IMR-90 (cell line): ENCODE data around the gene RERE. TPM values are rescaled to one million over a fixed set of nuclear protein-coding genes. Genes with fewer than 3 reads are reported as not detected.

Source experiments
- ATAC-seq: fragments of 200-7000 bp; cut with Tn5 transposase; 2 replicates; pipeline ENCODE4 v1.9.1; 2020; ENCODE audit warnings: low read depth, mild to moderate bottlenecking, moderate library complexity
- BruUV-seq: library from RNA; stranded (reverse); fragments of 400-500 nt; replicated peaks from 2 replicates; lab custom pipeline; 2021; lab: Mats Ljungman, UMichigan
- CTCF ChIA-PET: fragments of 300-600 bp; formaldehyde crosslinking; extraction: SDS; loops from one replicate; lab custom pipeline; 2021; ENCODE audit warnings: antibody characterized with exemption; lab: Yijun Ruan, JAX
- POLR2A ChIA-PET: fragments of 300-600 bp; sonication (Branson Sonifier 250); formaldehyde crosslinking; loops from one replicate; lab custom pipeline; 2022; ENCODE audit warnings: antibody characterized with exemption; ENCODE audit not compliant: unreplicated experiment; lab: Charles Lee
- DNase-seq: peaks from one replicate; pipeline ENCODE4 v3.0.0; 2013
- H2AFZ ChIP-seq: replicated peaks from 2 replicates; pipeline ENCODE3; 2013; ENCODE audit warnings: low read length, mild to moderate bottlenecking; ENCODE audit not compliant: poor library complexity
- H2AK5ac ChIP-seq: 2 replicates; pipeline ENCODE4 v1.6.1; 2013; ENCODE audit warnings: low read depth, low read length, inconsistent platforms
- H2AK9ac ChIP-seq: replicated peaks from 2 replicates; pipeline ENCODE3; 2013; ENCODE audit warnings: mild to moderate bottlenecking, low read depth, low read length, moderate library complexity; ENCODE audit not compliant: poor library complexity
- H2BK120ac ChIP-seq: 2 replicates; pipeline ENCODE4 v1.6.1; 2013; ENCODE audit warnings: low read depth, low read length, inconsistent platforms
- H2BK15ac ChIP-seq: 3 replicates; pipeline ENCODE4 v1.6.1; 2013; ENCODE audit warnings: low read depth, low read length, inconsistent platforms
- H2BK20ac ChIP-seq: 2 replicates; pipeline ENCODE4 v1.6.1; 2013; ENCODE audit warnings: low read depth, mild to moderate bottlenecking, inconsistent platforms, low read length, moderate library complexity
- H2BK5ac ChIP-seq: 2 replicates; pipeline ENCODE4 v1.6.1; 2013; ENCODE audit warnings: mild to moderate bottlenecking, low read depth, low read length, inconsistent platforms; ENCODE audit not compliant: poor library complexity, severe bottlenecking
- H3K14ac ChIP-seq: replicated peaks from 2 replicates; pipeline ENCODE4 v1.6.1; 2013; ENCODE audit warnings: low read depth, low read length, inconsistent platforms
- H3K18ac ChIP-seq: 2 replicates; pipeline ENCODE4 v1.6.1; 2013; ENCODE audit warnings: low read depth, low read length, control low read depth
- H3K23ac ChIP-seq: 2 replicates; pipeline ENCODE4 v1.6.1; 2013; ENCODE audit warnings: low read depth, low read length, inconsistent platforms
- H3K27ac ChIP-seq: 2 replicates; pipeline ENCODE4 v1.5.1; 2013; ENCODE audit warnings: mild to moderate bottlenecking, control low read depth, low read length; ENCODE audit not compliant: insufficient read depth
- H3K27me3 ChIP-seq: 2 replicates; pipeline ENCODE4 v1.6.1; 2013; ENCODE audit warnings: low read length; ENCODE audit not compliant: control insufficient read depth, insufficient read depth
- H3K36me3 ChIP-seq: 2 replicates; pipeline ENCODE4 v1.6.1; 2013; ENCODE audit warnings: low read length, mixed read lengths; ENCODE audit not compliant: control insufficient read depth, insufficient read depth
- H3K4ac ChIP-seq: 2 replicates; pipeline ENCODE4 v1.6.1; 2013; ENCODE audit warnings: low read depth, low read length, inconsistent platforms
- H3K4me1 ChIP-seq: 2 replicates; pipeline ENCODE4 v1.6.1; 2013; ENCODE audit warnings: low read length, mixed read lengths; ENCODE audit not compliant: control insufficient read depth, insufficient read depth
- H3K4me2 ChIP-seq: 2 replicates; pipeline ENCODE4 v1.6.1; 2013; ENCODE audit warnings: low read depth, mild to moderate bottlenecking, control low read depth, low read length, moderate library complexity
- H3K4me3 ChIP-seq: 2 replicates; pipeline ENCODE4 v1.5.1; 2013; ENCODE audit warnings: low read depth, mild to moderate bottlenecking, control low read depth, low read length, moderate library complexity; ENCODE audit not compliant: insufficient read depth
- H3K56ac ChIP-seq: 2 replicates; pipeline ENCODE4 v1.6.1; 2013; ENCODE audit warnings: low read length, inconsistent platforms; ENCODE audit not compliant: insufficient read depth; ENCODE audit errors: extremely low read depth
- H3K79me1 ChIP-seq, 2 experiments: 2 replicates each; pipeline ENCODE4 v1.6.1; 2013; ENCODE audit warnings: low read length in 2 of 2, inconsistent platforms in 1 of 2, low read depth in 1 of 2
- H3K9ac ChIP-seq: 2 replicates; pipeline ENCODE4 v1.6.1; 2013; ENCODE audit warnings: low read depth, low read length, control low read depth
- H3K9me1 ChIP-seq: 2 replicates; pipeline ENCODE4 v1.6.1; 2013; ENCODE audit warnings: low read length, inconsistent platforms; ENCODE audit not compliant: insufficient read depth
- H3K9me3 ChIP-seq: 2 replicates; pipeline ENCODE4 v1.6.1; 2013; ENCODE audit warnings: low read length; ENCODE audit not compliant: control insufficient read depth, insufficient read depth
- H4K20me1 ChIP-seq: 2 replicates; pipeline ENCODE4 v1.6.1; 2013; ENCODE audit warnings: low read length, inconsistent platforms; ENCODE audit not compliant: insufficient read depth
- H4K5ac ChIP-seq: 2 replicates; pipeline ENCODE4 v1.6.1; 2013; ENCODE audit warnings: mild to moderate bottlenecking, low read depth, low read length, control low read depth
- H4K8ac ChIP-seq, 2 experiments: 2 replicates each; pipeline ENCODE4 v1.6.1; 2013; ENCODE audit warnings: low read depth in 2 of 2, low read length in 2 of 2, control low read depth in 1 of 2, inconsistent platforms in 1 of 2
- H4K91ac ChIP-seq: 2 replicates; pipeline ENCODE4 v1.6.1; 2013; ENCODE audit warnings: low read depth, low read length, inconsistent platforms; ENCODE audit not compliant: insufficient read depth
- BHLHE40 ChIP-seq: fragments of 150-350 bp; IDR thresholded peaks from 2 replicates; pipeline ENCODE4 v1.6.1; 2016; ENCODE audit warnings: mild to moderate bottlenecking, low read depth, low read length
- CEBPB ChIP-seq: IDR thresholded peaks from 2 replicates; pipeline ENCODE4 v1.6.1; 2012; ENCODE audit warnings: low read depth, low read length, improper control_type of control experiment
- CHD1 ChIP-seq: IDR thresholded peaks from 2 replicates; pipeline ENCODE4 v1.6.1; 2012; ENCODE audit warnings: low read depth, low read length, improper control_type of control experiment
- FOS ChIP-seq: fragments of 150-350 bp; IDR thresholded peaks from 2 replicates; pipeline ENCODE4 v1.6.1; 2016; ENCODE audit warnings: low read depth, low read length
- MAFK ChIP-seq: IDR thresholded peaks from 2 replicates; pipeline ENCODE4 v1.6.1; 2012; ENCODE audit warnings: low read depth, low read length, improper control_type of control experiment
- MAZ ChIP-seq: IDR thresholded peaks from 2 replicates; pipeline ENCODE4 v1.6.1; 2012; ENCODE audit warnings: low read depth, mild to moderate bottlenecking, low read length, improper control_type of control experiment, moderate library complexity, borderline replicate concordance
- MXI1 ChIP-seq: IDR thresholded peaks from 2 replicates; pipeline ENCODE4 v1.6.1; 2012; ENCODE audit warnings: low read depth, mild to moderate bottlenecking, low read length, moderate library complexity, borderline replicate concordance
- NFE2L2 ChIP-seq: fragments of 150-350 bp; IDR thresholded peaks from 2 replicates; pipeline ENCODE4 v1.6.1; 2016; ENCODE audit warnings: low read depth, mild to moderate bottlenecking, low read length
- POLR2A ChIP-seq: IDR thresholded peaks from 2 replicates; pipeline ENCODE4 v1.6.1; 2012; ENCODE audit warnings: mild to moderate bottlenecking, low read depth, low read length
- RAD21 ChIP-seq: IDR thresholded peaks from 2 replicates; pipeline ENCODE4 v1.6.1; 2012; ENCODE audit warnings: low read length, improper control_type of control experiment
- RFX5 ChIP-seq: IDR thresholded peaks from 2 replicates; pipeline ENCODE4 v1.8.0; 2012; ENCODE audit warnings: low read depth, mild to moderate bottlenecking, low read length, moderate library complexity
- SMC3 ChIP-seq: fragments of 150-350 bp; IDR thresholded peaks from 2 replicates; pipeline ENCODE4 v1.6.1; 2016; ENCODE audit warnings: low read depth, mild to moderate bottlenecking, antibody characterized with exemption, low read length, moderate library complexity
- USF2 ChIP-seq: fragments of 150-350 bp; IDR thresholded peaks from 2 replicates; pipeline ENCODE4 v1.6.1; 2017; ENCODE audit warnings: mild to moderate bottlenecking, antibody characterized with exemption, low read length, low read depth
- WGBS, 2 experiments: methylation state at CpG; one replicate each; pipeline versions ENCODE4 v1.1.5 to v1.1.7; 2013; ENCODE audit warnings: missing lambda C conversion rate in 2 of 2; ENCODE audit not compliant: insufficient read length in 1 of 2; ENCODE audit errors: extremely low coverage in 2 of 2; 5-methylcytosine and 5-hydroxymethylcytosine counted together
- dilution Hi-C: fragments of 300-500 bp; cut with HindIII; formaldehyde crosslinking; loops from one replicate; pipeline ENCODE4 v1.14.3; 2018; ENCODE audit warnings: low sequenced_read_pairs; ENCODE audit not compliant: unreplicated experiment
- in situ Hi-C: fragments of 300-500 bp; cut with MboI; formaldehyde crosslinking; loops from 3 replicates; pipeline ENCODE4 v1.14.3; 2019; ENCODE audit warnings: low sequenced_read_pairs, inconsistent platforms, mixed read lengths
- intact Hi-C: fragments of 100-400 bp; cut with micrococcal nuclease; formaldehyde crosslinking; loops from 2 replicates; pipeline ENCODE4 v1.10.0; 2022
- polyA plus RNA-seq, 3 experiments: library from polyadenylated mRNA; depleted of rRNA; stranded (reverse); fragments of >200 nt; gene quantifications; 2 replicates each; pipeline ENCODE4 v1.2.3, GENCODE V29; 2012; ENCODE audit warnings: low replicate concordance in 1 of 3
- total RNA-seq: library from RNA; depleted of rRNA; stranded (reverse); fragments of >200 nt; gene quantifications from 2 replicates; pipeline ENCODE4 v1.2.3, GENCODE V29; 2012
- TF ChIP-seq, protein P1 (sequence below): conservative IDR thresholded peaks from 2 replicates; pipeline ENCODE4 v1.5.1; 2012; ENCODE audit warnings: mild to moderate bottlenecking, low read depth, low read length, improper control_type of control experiment

Gene RERE
- total and polyA plus RNA-seq, 2 of the 4 experiments (the other 2 are of a cell fraction), result 11.5 to 25.1 TPM

GRCh38 chr1:8425150-8425780 lies 392.2 kb downstream of the RERE start (continued):
- no peak for TF ChIP-seq POLR2A

GRCh38 chr1:8424539-8425116 lies 392.8 kb downstream of the RERE start:
- peak overlapping the region; percentile 51 for H3K18ac ChIP-seq
- ChIA-PET CTCF (no interaction called here), POLR2A (no interaction called here)
- H3K4me3 ChIP-seq, result peak overlapping the region; percentile 73; the same call in 1 of the 2 replicates
- H2AK9ac ChIP-seq, result peak overlapping the region; percentile 68
- H3K9ac ChIP-seq, result peak overlapping the region; percentile 88; the same call in 1 of the 2 replicates
- ATAC-seq (no peak), DNase-seq (no peak)
- intact Hi-C loops, result loop anchor here (5.0 kb wide), 4 partner anchors 88 to 447 kb away; no protein-coding TSS in a partner anchor
- peaks cover 19 to 72% of the 10 kb centered on the region in 2 experiments; a peak in 3 of 4 replicates for H3K79me1 ChIP-seq
- peak overlapping the region; percentile 80 for H3K4me2 ChIP-seq
- H2BK120ac ChIP-seq, result peak overlapping the region; percentile 54; the same call in 1 of the 2 replicates
- no TSS peak for BruUV-seq
- peak overlapping the region; percentile 60 for H3K14ac ChIP-seq
- 0 out of 2 replicates have a peak overlapping the region, but pooled peaks have one; percentile 35 for H3K56ac ChIP-seq
- peaks cover 11% of the 10 kb centered on the region for H3K4me1 ChIP-seq
- peaks cover 18% of the 10 kb centered on the region for H3K9me1 ChIP-seq
- 31% methylated on average over 5 of the region's 9 CpGs; no CpG with 5 or more reads in 1 of the 2 experiments for WGBS, 2 experiments
- H2BK20ac ChIP-seq, result peak overlapping the region; percentile 26
- no peaks in the 10 kb centered on the region for H3K27me3 ChIP-seq
- H2AFZ ChIP-seq, result peak overlapping the region; percentile 78
- peak overlapping the region; percentile 35; the same call in 1 of the 2 replicates for H4K5ac ChIP-seq
- in situ Hi-C loops, result no loop called here
- H2BK5ac ChIP-seq, result peak overlapping the region; percentile 93
- H4K8ac ChIP-seq, result peak overlapping the region; percentile 32 to 85; a peak in 3 of 4 replicates
- peak overlapping the region; percentile 78 for H3K4ac ChIP-seq
- peaks cover 7% of the 10 kb centered on the region for H3K36me3 ChIP-seq
- peak overlapping the region; percentile 69 for H4K91ac ChIP-seq
- peak overlapping the region; percentile 75 for H2AK5ac ChIP-seq
- H2BK15ac ChIP-seq, result peak overlapping the region; percentile 77; the same call in 2 of the 3 replicates
- peak overlapping the region; percentile 13 for H3K23ac ChIP-seq
- H4K20me1 ChIP-seq, result peaks cover 30% of the 10 kb centered on the region
- H3K27ac ChIP-seq, result peak overlapping the region; percentile 90
- dilution Hi-C loops, result no loop called here
- no peaks in the 10 kb centered on the region for H3K9me3 ChIP-seq
- TF ChIP-seq USF2, result no peak
- TF ChIP-seq POLR2A, result no peak
- TF ChIP-seq NFE2L2, result no peak
- TF ChIP-seq MAFK, result no peak
- no peak for TF ChIP-seq RFX5
- TF ChIP-seq FOS, result no peak
- TF ChIP-seq SMC3, result no peak
- no peak for TF ChIP-seq MAZ
- TF ChIP-seq, protein P1, sequence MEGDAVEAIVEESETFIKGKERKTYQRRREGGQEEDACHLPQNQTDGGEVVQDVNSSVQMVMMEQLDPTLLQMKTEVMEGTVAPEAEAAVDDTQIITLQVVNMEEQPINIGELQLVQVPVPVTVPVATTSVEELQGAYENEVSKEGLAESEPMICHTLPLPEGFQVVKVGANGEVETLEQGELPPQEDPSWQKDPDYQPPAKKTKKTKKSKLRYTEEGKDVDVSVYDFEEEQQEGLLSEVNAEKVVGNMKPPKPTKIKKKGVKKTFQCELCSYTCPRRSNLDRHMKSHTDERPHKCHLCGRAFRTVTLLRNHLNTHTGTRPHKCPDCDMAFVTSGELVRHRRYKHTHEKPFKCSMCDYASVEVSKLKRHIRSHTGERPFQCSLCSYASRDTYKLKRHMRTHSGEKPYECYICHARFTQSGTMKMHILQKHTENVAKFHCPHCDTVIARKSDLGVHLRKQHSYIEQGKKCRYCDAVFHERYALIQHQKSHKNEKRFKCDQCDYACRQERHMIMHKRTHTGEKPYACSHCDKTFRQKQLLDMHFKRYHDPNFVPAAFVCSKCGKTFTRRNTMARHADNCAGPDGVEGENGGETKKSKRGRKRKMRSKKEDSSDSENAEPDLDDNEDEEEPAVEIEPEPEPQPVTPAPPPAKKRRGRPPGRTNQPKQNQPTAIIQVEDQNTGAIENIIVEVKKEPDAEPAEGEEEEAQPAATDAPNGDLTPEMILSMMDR, result no peak
- TF ChIP-seq MXI1, result no peak
- no peak for TF ChIP-seq RAD21
- TF ChIP-seq CEBPB, result no peak
- TF ChIP-seq CHD1, result no peak
- no peak for TF ChIP-seq BHLHE40
